Panc1 (cell line): ENCODE data around the gene CFD. TPM values are rescaled to one million over a fixed set of nuclear protein-coding genes. Genes with fewer than 3 reads are reported as not detected.

Experiments used
- ATAC-seq: fragments of 200-7000 bp; cut with Tn5 transposase; 2 replicates; pipeline ENCODE4 v1.9.1; 2020; ENCODE audit warnings: mild to moderate bottlenecking, moderate library complexity
- BruUV-seq: library from RNA; stranded (reverse); fragments of 400-500 nt; replicated peaks from 2 replicates; lab custom pipeline; 2021; lab: Mats Ljungman, UMichigan
- CTCF ChIA-PET: fragments of 300-600 bp; sonication (Branson Sonifier 250); formaldehyde crosslinking; loops from one replicate; lab custom pipeline; 2022; ENCODE audit warnings: antibody characterized with exemption; lab: Charles Lee
- POLR2A ChIA-PET: fragments of 300-600 bp; sonication (Branson Sonifier 250); formaldehyde crosslinking; loops from one replicate; lab custom pipeline; 2022; ENCODE audit warnings: antibody characterized with exemption; lab: Charles Lee
- DNase-seq: peaks from one replicate; pipeline ENCODE4 v3.0.0-alpha.2; 2010; ENCODE audit warnings: low read depth, low spot score
- H3K27ac ChIP-seq: 2 replicates; pipeline ENCODE4 v1.5.1; 2011; ENCODE audit warnings: mild to moderate bottlenecking, low read length, inconsistent platforms
- H3K27me3 ChIP-seq: fragments of 200-500 bp; sonication (Bioruptor generic); 2 replicates; pipeline ENCODE4 v1.6.0; 2014; ENCODE audit warnings: low read length, inconsistent platforms; ENCODE audit not compliant: control insufficient read depth, insufficient read depth
- H3K36me3 ChIP-seq: fragments of 200-500 bp; sonication (Bioruptor generic); 2 replicates; pipeline ENCODE4 v1.5.1; 2014; ENCODE audit warnings: inconsistent platforms, mild to moderate bottlenecking, low read length, moderate library complexity; ENCODE audit not compliant: control insufficient read depth, insufficient read depth
- H3K4me1 ChIP-seq: 2 replicates; pipeline ENCODE4 v1.5.1; 2011; ENCODE audit warnings: inconsistent platforms, mild to moderate bottlenecking, low read length, moderate library complexity; ENCODE audit not compliant: control insufficient read depth, insufficient read depth
- H3K4me3 ChIP-seq, 2 experiments: 2 replicates each; pipeline ENCODE4 v1.5.1; 2011 to 2012; ENCODE audit warnings: low read depth in 2 of 2, low read length in 2 of 2, mild to moderate bottlenecking in 2 of 2, inconsistent platforms in 1 of 2, moderate library complexity in 1 of 2
- H3K9me3 ChIP-seq: fragments of 200-500 bp; sonication (Bioruptor generic); 2 replicates; pipeline ENCODE4 v1.5.1; 2014; ENCODE audit warnings: low read depth, mild to moderate bottlenecking, inconsistent platforms, low read length, moderate library complexity; ENCODE audit not compliant: control insufficient read depth, insufficient read depth
- POLR2AphosphoS5 ChIP-seq: IDR thresholded peaks from 2 replicates; pipeline ENCODE4 v1.6.1; 2012; ENCODE audit warnings: mild to moderate bottlenecking, low read depth, low read length, moderate library complexity
- REST ChIP-seq, 2 experiments: IDR thresholded peaks; 2 replicates each; pipeline ENCODE4 v1.6.1; 2011 to 2012; ENCODE audit warnings: low read depth in 2 of 2, control low read depth in 1 of 2, low read length in 1 of 2, mild to moderate bottlenecking in 1 of 2, moderate library complexity in 1 of 2; ENCODE audit not compliant: insufficient read depth in 1 of 2
- SIN3A ChIP-seq: IDR thresholded peaks from 2 replicates; pipeline ENCODE4 v1.6.1; 2012; ENCODE audit warnings: low read depth, mild to moderate bottlenecking, low read length, moderate library complexity, borderline replicate concordance; ENCODE audit not compliant: insufficient read depth
- TCF7L2 ChIP-seq: IDR thresholded peaks from 2 replicates; pipeline ENCODE4 v1.6.1; 2011; ENCODE audit warnings: mild to moderate bottlenecking, low read depth, low read length, inconsistent platforms
- in situ Hi-C: cut with HindIII; loops from 2 replicates; pipeline ENCODE4 v1.10.0; 2016; ENCODE audit warnings: low sequenced_read_pairs, low pct_unique_long_range_greater_than_20kb
- intact Hi-C: fragments of 100-400 bp; cut with micrococcal nuclease; formaldehyde crosslinking; loops from one replicate; pipeline ENCODE4 v1.10.0; 2022; ENCODE audit not compliant: unreplicated experiment
- total RNA-seq: library from RNA; stranded (reverse); gene quantifications from one replicate; pipeline ENCODE4 v1.2.1, GENCODE V29; 2021; ENCODE audit not compliant: unreplicated experiment
- TF ChIP-seq, protein P1 (sequence below): fragments of 450-650 bp; IDR thresholded peaks from 2 replicates; pipeline ENCODE4 v1.5.1; 2017; ENCODE audit warnings: mild to moderate bottlenecking

Gene CFD
- total RNA-seq, 1 experiment from 2014 or later: 9.9 TPM

DNA sequence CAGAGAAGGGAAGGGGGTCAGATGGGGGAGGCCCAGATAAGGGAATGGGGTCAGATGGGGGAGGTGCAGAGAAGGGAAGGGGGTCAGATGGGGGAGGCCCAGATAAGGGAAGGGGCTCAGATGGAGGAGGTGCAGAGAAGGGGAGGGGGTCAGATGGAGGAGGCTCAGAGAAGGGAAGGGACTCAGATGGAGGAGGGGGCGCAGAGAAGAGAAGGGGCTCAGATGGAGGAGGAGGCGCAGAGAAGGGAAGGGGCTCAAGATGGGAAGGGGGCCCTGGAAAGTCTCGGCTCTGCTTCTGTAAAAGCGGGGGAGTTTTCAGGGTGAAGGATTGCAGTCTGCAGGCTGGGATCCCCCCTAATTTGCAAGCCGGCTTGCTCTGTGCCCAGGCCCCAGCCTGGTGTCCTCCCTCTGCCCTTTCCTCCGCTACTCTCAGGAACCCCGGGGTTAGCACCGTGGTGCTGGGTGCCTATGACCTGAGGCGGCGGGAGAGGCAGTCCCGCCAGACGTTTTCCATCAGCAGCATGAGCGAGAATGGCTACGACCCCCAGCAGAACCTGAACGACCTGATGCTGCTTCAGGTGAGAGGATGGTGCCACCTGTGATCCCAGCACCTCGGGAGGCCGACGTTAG is 30.2 kb upstream of the CFD start:
- DNase-seq: no peak
- POLR2A ChIA-PET: no interaction called here

DNA sequence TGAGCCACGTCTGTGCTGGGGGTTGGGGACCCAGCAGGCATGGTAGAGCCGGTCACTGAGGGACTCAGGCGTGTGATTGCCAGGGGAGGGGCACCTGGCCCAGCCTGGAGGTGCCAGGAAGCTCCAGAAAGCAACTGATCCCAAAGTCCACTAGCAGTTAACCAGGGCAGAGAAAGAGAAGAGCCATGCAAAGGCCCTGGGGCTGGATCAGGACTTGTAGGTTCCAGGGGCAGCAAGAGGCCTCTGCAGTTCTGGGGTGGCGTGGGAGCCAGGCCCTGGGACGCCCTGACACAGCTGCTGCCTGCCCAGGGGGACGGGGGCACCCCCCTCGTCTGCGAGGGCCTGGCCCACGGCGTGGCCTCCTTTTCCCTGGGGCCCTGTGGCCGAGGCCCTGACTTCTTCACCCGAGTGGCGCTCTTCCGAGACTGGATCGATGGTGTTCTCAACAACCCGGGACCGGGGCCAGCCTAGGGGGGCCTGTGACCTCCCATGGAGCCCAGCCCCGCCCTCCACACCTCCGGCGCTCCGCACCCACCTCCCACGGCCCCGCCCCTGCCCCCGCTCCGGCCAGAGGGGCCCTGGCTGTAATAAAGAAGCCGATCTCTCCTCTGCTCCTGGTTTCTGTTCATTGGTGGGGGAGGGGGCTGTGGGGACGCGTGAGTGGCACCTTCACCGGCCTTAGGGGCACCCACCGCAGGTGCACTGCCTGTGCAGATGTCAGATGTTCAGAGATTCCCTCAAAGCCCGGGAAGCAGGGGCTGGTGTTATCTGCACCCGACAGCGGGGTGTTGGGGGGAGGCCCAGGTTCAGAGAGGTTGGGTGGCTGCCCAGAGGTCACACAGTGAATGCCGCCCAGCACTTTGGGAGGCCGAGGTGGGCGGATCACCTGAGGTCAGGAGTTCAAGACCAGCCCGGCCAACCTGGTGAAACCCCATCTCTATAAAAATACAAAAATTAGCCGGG is 27.8 kb upstream of the CFD start:
- in situ Hi-C loops: no loop called here
- Histone ChIP-seq H3K27me3 (no peaks in the 10 kb centered on the region), H3K9me3 (no peaks in the 10 kb centered on the region), H3K36me3 (no peaks in the 10 kb centered on the region), H3K4me3 (no peak overlapping the region), H3K27ac (no peak overlapping the region), H3K4me1 (peaks cover 2% of the 10 kb centered on the region; the same call in 1 of the 2 replicates)
- no peak for TF ChIP-seq SIN3A
- CTCF ChIA-PET: interaction anchor here (0.7 kb wide), 1 partner anchor 19 kb away, joined by 5 read pairs; no protein-coding TSS in a partner anchor
- ATAC-seq (0 out of 2 replicates have a peak, but pooled peaks have one; percentile 7), DNase-seq (no peak)
- POLR2A ChIA-PET: no interaction called here
- intact Hi-C loops: no loop called here
- BruUV-seq: no TSS peak

More for the DNA sequence above, 30.2 kb upstream of the CFD start:
- peaks cover 2% of the 10 kb centered on the region; the same call in 1 of the 2 replicates for H3K4me1 ChIP-seq
- no peaks in the 10 kb centered on the region for H3K27me3 ChIP-seq
- no peak overlapping the region for H3K27ac ChIP-seq
- TF ChIP-seq, protein P1, sequence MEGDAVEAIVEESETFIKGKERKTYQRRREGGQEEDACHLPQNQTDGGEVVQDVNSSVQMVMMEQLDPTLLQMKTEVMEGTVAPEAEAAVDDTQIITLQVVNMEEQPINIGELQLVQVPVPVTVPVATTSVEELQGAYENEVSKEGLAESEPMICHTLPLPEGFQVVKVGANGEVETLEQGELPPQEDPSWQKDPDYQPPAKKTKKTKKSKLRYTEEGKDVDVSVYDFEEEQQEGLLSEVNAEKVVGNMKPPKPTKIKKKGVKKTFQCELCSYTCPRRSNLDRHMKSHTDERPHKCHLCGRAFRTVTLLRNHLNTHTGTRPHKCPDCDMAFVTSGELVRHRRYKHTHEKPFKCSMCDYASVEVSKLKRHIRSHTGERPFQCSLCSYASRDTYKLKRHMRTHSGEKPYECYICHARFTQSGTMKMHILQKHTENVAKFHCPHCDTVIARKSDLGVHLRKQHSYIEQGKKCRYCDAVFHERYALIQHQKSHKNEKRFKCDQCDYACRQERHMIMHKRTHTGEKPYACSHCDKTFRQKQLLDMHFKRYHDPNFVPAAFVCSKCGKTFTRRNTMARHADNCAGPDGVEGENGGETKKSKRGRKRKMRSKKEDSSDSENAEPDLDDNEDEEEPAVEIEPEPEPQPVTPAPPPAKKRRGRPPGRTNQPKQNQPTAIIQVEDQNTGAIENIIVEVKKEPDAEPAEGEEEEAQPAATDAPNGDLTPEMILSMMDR: no peak
- TF ChIP-seq REST (IDR thresholded peaks at IDR 0.05; ENCODE audit: insufficient read depth in 1 of 2, low read depth in 2 of 2, low read length in 1 of 2): no peak
- TF ChIP-seq POLR2AphosphoS5: no peak
- TF ChIP-seq TCF7L2: no peak
- no peak for TF ChIP-seq SIN3A
- intact Hi-C loops (no loop called here), in situ Hi-C loops (no loop called here)
- CTCF ChIA-PET: no interaction called here
- H3K36me3 ChIP-seq: no peaks in the 10 kb centered on the region
- no peaks in the 10 kb centered on the region for H3K9me3 ChIP-seq
- ATAC-seq: 0 out of 2 replicates have a peak, but pooled peaks have one; percentile 11
- H3K4me3 ChIP-seq: no peak overlapping the region
- no TSS peak for BruUV-seq
